Bronchial smooth muscle cell (primary cell): ENCODE measurements around the gene ERBB3. TPM values are rescaled to one million over a fixed set of nuclear protein-coding genes. Genes with fewer than 3 reads are reported as not detected.

ENCODE experiments used
- total RNA-seq: library from RNA; depleted of rRNA; stranded (reverse); fragments of >200 nt; gene quantifications from 2 replicates; pipeline ENCODE4 v1.2.1, GENCODE V29; 2014

The ERBB3 gene
- total RNA-seq, result 0.63 and 0.94 TPM in 2 replicates

GRCh38 chr12:56079723-56080555, at the start of gene ERBB3:
Gene ERBB3 (plus strand): TSS chr12:56080165. CDS start chr12:56080301, 136 bp downstream.

DNA sequence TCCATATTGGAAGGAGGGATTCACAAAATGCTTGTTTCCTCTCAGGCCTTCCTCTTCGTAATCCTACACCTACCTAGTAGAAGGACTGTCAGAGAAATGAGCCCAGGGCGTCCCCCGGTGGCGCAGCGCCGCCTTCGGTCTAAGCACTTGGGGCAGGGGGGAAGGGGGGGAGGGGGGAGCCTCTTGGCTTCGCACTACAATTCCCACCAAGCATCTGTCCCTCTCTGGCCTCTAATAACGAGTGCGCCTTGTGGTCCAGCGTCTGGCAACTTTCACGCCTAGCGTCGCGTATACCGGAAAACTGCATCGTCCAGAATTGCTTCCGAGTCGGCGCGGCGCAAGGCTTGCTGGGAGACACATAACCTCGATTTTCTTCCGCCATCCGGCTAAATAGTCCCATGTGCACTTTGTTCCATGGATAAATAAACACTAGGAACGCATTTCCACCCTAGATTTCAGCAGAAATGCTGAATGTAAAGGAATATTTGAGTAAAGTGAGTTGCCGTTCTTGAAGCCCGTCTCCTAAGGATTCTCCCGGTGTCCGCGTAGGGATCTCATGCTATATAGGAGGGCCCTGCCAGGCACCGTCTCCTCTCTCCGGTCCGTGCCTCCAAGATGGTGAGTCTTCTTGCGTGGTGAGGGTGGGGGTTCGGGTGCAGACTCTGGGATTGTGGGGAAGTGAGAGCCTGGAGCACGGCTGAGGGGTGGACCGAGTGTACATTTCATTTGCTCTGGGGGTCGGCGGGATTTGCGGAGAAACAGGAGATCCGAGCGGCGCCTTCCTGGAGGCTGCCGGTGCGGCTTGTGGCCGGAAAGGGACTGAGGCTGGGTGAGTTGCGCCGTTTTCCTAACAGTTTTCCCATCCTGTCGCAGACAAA, 38.2 kb upstream of the ERBB3 start, which contains the start of gene RPS26:
Gene RPS26 (plus strand): TSS at position 367 of the 878 bp plus-strand sequence. CDS start 249 bp downstream, at position 616.

GRCh38 chr12:56104109-56104814, 24.3 kb downstream of the ERBB3 start, which contains the start of gene PA2G4:
Gene PA2G4 (plus strand): TSS chr12:56104559. CDS start chr12:56104738, 179 bp downstream.

GRCh38 chr12:56116267-56117081, 36.5 kb downstream of the ERBB3 start, which contains the start of gene RPL41:
Gene RPL41 (plus strand): TSS chr12:56116633.

GRCh38 chr12:56117778-56118687, 38.1 kb downstream of the ERBB3 start, which contains the start of gene ZC3H10:
Gene ZC3H10 (plus strand): TSS chr12:56118266. CDS start chr12:56120563, 2,297 bp downstream.

DNA sequence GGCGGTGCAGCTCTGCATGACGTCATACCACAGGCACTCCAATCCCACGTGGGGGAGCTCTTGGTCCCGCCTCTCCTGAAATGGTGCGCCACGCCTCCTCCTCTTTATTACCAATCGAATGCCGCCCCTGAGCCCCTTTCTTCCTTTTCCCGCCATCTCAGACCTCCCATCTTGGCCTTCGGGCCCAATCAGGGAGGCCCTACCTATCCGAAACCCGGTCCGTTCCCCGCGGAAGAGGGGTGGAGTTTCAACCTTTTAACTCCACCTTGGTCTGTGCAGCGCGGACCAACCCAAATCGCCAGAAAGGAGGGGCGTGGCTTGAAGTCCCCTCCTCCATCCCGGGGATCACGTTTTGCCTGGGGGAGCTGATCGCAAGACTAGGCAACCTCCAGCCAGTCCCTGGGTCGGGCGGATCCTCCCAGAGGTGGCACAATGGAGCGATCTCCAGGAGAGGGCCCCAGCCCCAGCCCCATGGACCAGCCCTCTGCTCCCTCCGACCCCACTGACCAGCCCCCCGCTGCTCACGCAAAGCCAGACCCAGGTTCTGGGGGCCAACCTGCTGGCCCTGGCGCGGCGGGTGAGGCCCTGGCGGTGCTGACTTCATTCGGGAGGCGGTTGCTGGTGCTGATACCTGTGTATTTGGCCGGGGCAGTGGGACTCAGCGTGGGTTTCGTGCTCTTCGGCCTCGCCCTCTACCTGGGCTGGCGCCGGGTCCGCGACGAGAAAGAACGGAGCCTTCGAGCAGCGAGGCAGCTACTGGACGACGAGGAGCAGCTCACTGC, 48.1 kb downstream of the ERBB3 start, which contains the start of gene ESYT1:
Gene ESYT1 (plus strand): TSS at position 380 of the 782 bp plus-strand sequence. CDS start 53 bp downstream, at position 433.

DNA sequence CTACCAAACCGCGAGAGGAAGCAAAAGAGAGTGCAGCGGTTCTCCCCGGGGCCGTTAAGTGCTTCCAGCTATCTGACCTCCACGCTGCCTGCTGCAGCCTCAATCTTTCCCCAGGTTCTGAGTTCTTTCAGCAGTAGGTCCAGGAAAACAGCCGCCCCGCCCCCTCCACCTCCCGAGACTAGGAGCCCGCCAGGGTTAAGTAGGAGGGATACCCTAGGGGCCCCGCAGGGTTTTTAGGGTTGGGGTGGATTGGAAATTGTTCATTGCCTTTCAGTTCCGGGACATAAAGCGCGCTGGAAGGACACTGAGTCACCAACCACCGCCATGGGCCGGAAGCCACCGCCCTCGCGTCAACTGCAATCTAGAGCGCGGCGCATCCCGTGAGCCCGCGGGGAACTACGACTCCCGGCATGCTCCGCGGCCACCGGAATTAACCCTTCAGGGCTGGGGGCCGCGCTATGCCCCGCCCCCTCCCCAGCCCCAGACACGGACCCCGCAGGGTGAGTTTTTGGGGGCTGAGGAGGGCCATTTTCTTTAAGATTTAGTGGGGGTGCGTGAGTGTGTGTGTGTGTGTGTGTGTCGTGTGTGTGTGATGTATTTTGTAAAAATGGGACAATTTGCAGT, 72.3 kb downstream of the ERBB3 start, which contains the start of gene MYL6B:
Gene MYL6B (plus strand): TSS at position 456 of the 624 bp plus-strand sequence. CDS start 1,332 bp downstream, outside the sequence.

Other genes starting within 250 kb of the ERBB3 start
- 6.0 and 6.1 TPM in 2 replicates for gene MMP19, start 237.2 kb upstream of the ERBB3 start, total RNA-seq
- gene PYM1, start 152.3 kb upstream of the ERBB3 start, total RNA-seq, result 29.8 and 43.8 TPM in 2 replicates
- gene DGKA, start 149.0 kb upstream of the ERBB3 start, total RNA-seq, result 36.4 and 38.0 TPM in 2 replicates
- gene PMEL, start 114.1 kb upstream of the ERBB3 start, total RNA-seq, result 0.43 and 1.3 TPM in 2 replicates
- gene CDK2, start 113.3 kb upstream of the ERBB3 start, total RNA-seq, result 4.5 and 6.8 TPM in 2 replicates
- 37.5 and 43.0 TPM in 2 replicates for gene RAB5B, start 106.1 kb upstream of the ERBB3 start, total RNA-seq
- gene SUOX, start 82.9 kb upstream of the ERBB3 start, total RNA-seq, result 12.2 and 13.1 TPM in 2 replicates
- 1.4 and 1.6 TPM in 2 replicates for gene IKZF4, start 59.1 kb upstream of the ERBB3 start, total RNA-seq
- gene RPS26, start 38.2 kb upstream of the ERBB3 start, total RNA-seq, result 94.3 and 144 TPM in 2 replicates
- 86.1 and 108 TPM in 2 replicates for gene PA2G4, start 24.4 kb downstream of the ERBB3 start, total RNA-seq
- gene RPL41, start 36.5 kb downstream of the ERBB3 start, total RNA-seq, result 3,876 and 6,422 TPM in 2 replicates
- gene ZC3H10, start 38.1 kb downstream of the ERBB3 start, total RNA-seq, result 6.0 and 8.2 TPM in 2 replicates
- gene ESYT1, start 48.1 kb downstream of the ERBB3 start, total RNA-seq, result 138 and 202 TPM in 2 replicates
- gene MYL6B, start 72.4 kb downstream of the ERBB3 start, total RNA-seq, result 124 and 137 TPM in 2 replicates
- gene MYL6, start 78.2 kb downstream of the ERBB3 start, total RNA-seq, result 2,436 and 3,376 TPM in 2 replicates
- gene SMARCC2, start 109.3 kb downstream of the ERBB3 start, total RNA-seq, result 46.7 and 55.5 TPM in 2 replicates
- 81.8 and 103 TPM in 2 replicates for gene RNF41, start 141.8 kb downstream of the ERBB3 start, total RNA-seq
- gene NABP2, start 144.2 kb downstream of the ERBB3 start, total RNA-seq, result 26.0 and 27.6 TPM in 2 replicates
- 0.26 and 0.47 TPM in 2 replicates for gene SLC39A5, start 149.9 kb downstream of the ERBB3 start, total RNA-seq
- 8.4 and 15.8 TPM in 2 replicates for gene ANKRD52, start 178.2 kb downstream of the ERBB3 start, total RNA-seq
- 9.1 and 10.2 TPM in 2 replicates for gene COQ10A, start 186.8 kb downstream of the ERBB3 start, total RNA-seq
- gene CS, start 220.2 kb downstream of the ERBB3 start, total RNA-seq, result 55.3 and 69.0 TPM in 2 replicates
- 68.4 and 84.2 TPM in 2 replicates for gene CNPY2, start 235.8 kb downstream of the ERBB3 start, total RNA-seq